Measurements from ENCODE around the gene CD83.

The CD83 gene

GRCh38 chr6:14118446-14118845, 874 bp downstream of the CD83 start:
- no peak for DNase-seq
- intact Hi-C loops (cut with DNase I) = no loop called here

GRCh38 chr6:14119784-14120183, 2.2 kb downstream of the CD83 start:
- no peak for DNase-seq
- intact Hi-C loops (cut with DNase I) = no loop called here

GRCh38 chr6:14120546-14120945, 3.0 kb downstream of the CD83 start:
- no peak for DNase-seq
- intact Hi-C loops (cut with DNase I) = no loop called here

- intact Hi-C loops (cut with DNase I) = no loop called here
- DNase-seq = peak in 5 of 42 donors; percentile 18 to 41 (median 24)
Observed at GRCh38 chr6:14121936-14122344, 4.4 kb downstream of the CD83 start.

- no peak for DNase-seq
- intact Hi-C loops (cut with DNase I) = no loop called here
Observed at GRCh38 chr6:14123386-14124111, 6.0 kb downstream of the CD83 start.

GRCh38 chr6:14125346-14125745, 7.8 kb downstream of the CD83 start:
- intact Hi-C loops (cut with DNase I) = no loop called here
- DNase-seq = no peak

DNA sequence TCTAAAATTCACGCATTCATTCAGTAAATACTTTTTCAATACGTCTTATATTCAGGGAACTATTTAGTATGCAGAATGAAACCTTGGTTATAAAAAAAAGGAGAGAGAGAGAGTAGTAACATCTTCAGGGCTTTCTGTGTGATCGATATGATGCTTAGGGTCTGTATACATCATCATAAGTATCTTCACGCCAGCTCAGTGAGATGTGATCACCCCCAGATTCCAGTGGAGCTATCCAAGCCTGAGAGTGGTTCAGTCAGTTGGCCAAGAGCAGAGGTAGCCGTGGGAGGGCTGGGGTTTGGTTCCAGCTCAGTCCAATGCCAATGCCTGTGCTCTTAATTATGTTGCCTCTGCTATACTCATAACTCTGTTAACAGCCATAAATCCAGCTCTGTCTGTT, 8.6 kb downstream of the CD83 start:
- DNase-seq = no peak
- intact Hi-C loops (cut with DNase I) = no loop called here

- intact Hi-C loops (cut with DNase I) = no loop called here
- no peak for DNase-seq
Observed at GRCh38 chr6:14127611-14128010, 10.0 kb downstream of the CD83 start.

GRCh38 chr6:14128012-14128411, 10.4 kb downstream of the CD83 start:
- intact Hi-C loops (cut with DNase I) = no loop called here
- DNase-seq = no peak

DNA sequence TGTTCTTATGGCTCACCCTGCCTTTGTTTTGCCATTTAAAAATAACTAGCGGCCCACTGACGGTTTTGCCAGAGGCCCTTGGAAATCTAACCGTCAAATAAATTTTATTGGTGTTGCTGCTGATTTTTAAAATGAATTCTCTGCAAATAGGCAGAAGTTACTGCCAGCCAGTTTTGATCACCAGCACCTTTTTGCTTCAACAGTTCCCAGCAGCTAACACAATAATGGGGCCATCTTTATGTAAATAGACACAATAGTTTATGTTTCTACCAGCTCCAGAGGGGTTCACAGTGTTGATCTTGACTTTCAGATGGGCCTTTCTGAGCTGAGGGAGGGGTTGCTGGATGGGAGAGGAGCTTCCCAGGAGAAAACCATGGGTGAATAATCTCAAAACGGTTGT, 11.2 kb downstream of the CD83 start:
- intact Hi-C loops (cut with DNase I) = no loop called here
- no peak for DNase-seq

DNA sequence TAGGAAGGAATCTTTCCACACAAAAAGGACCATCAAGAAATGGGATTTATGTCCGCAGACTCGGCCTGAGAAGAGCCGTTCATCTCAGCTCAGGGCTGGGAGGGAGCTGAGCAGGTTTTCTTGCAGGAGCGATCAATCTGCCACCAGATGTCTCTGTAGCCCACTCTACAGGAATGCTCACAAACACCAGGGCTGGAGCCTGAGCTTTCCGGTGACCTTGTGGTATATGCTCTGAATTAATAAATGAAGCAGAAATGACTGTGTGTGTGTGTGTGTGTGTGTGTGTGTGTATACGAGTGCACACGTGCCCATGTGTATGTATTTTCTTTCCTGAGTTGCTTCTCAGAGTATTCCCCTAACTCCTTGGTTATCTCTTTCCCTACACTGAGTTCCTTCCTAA, 12.0 kb downstream of the CD83 start:
- intact Hi-C loops (cut with DNase I) = no loop called here
- peak in 41 of 42 donors; percentile 38 to 89 (median 66) for DNase-seq

DNA sequence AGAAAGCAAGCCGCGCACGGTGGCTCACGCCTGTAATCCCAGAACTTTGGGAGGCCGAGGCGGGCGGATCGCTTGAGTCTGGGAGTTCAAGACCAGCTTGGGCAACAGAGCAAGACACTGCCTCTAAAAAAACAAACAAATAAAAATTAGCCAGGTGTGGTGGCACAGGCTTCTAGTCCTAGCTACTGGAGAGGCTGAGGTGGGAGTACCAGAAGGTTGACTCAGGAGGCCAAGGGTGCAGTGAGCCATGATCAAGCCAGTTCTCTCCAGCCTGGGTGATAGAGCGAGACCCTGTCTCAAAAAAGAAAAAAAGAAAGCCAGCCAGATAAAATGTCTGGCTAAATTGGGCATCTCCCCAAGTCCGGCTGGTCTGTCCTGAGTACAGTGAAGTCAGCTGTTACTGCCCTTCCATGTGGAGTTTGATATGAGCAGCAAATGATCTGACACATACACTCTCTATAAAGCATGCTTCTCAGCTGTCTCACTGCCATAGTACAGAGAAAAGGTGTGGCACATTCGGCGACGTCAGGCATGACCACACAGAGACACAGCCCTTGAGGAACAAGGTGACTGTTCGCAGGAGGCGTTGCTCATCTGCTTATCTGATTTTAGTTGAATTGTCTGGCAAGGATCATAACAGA, 13.0 kb downstream of the CD83 start:
- no peak for DNase-seq
- intact Hi-C loops (cut with DNase I) = no loop called here

GRCh38 chr6:14131579-14131978, 14.0 kb downstream of the CD83 start:
- intact Hi-C loops (cut with DNase I) = no loop called here
- peak in 1 of 42 donors; percentile 3 for DNase-seq

GRCh38 chr6:14132244-14132920, 14.8 kb downstream of the CD83 start:
- intact Hi-C loops (cut with DNase I) = no loop called here
- DNase-seq = peak in 1 of 42 donors; percentile 33

DNA sequence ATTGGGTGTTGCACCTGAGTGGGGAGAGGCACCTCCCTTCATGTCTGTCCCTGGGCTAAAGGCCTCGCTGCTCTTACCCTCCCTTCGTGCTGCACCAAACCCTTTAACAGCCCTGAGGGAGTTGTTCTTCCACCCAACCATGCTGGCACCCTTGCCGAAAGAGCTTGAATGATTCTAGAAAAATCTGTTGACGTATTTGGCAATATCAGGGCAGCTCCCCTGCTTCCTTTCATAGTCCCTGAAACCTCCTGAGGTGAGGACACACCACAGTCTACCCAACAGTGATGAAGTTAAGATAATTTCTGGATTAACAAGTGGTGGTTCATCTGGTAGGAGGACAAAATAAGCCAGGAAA, 15.3 kb downstream of the CD83 start:
- no peak for DNase-seq
- intact Hi-C loops (cut with DNase I) = no loop called here

DNA sequence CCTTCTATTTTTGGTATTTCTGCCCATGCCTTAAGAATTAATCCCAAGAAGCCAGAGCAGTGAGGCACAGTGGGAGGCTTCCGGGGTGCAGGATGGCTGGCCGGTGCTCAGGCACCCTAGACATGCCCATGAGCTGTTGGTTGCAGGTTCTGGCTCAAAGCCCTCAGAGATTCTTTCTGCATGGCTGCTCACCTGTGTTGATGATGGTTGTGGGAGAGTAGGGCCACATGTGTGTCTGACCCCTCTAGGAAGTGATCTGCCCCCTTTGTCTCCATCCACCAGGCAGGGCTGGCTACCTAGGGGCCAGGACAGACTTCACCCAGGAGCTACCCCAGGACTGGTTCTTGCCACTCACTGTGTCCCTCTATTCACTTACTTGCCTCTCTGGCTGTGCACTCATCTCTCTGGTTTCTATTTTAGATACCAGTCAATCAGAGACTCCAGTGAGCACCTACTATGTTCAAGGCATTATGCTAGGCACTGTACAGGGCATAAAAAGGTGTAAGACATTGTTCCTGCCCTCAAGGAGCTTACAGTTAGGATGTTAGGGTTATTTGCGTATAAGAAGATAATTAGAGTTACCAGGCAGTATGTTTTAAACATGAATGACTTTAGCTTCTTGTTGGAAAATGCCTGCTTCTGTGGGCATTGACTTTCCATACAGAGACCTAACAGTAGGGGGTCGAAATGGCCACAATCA, 16.8 kb downstream of the CD83 start:
- intact Hi-C loops (cut with DNase I) = no loop called here
- peak in 1 of 42 donors; percentile 4 for DNase-seq

DNA sequence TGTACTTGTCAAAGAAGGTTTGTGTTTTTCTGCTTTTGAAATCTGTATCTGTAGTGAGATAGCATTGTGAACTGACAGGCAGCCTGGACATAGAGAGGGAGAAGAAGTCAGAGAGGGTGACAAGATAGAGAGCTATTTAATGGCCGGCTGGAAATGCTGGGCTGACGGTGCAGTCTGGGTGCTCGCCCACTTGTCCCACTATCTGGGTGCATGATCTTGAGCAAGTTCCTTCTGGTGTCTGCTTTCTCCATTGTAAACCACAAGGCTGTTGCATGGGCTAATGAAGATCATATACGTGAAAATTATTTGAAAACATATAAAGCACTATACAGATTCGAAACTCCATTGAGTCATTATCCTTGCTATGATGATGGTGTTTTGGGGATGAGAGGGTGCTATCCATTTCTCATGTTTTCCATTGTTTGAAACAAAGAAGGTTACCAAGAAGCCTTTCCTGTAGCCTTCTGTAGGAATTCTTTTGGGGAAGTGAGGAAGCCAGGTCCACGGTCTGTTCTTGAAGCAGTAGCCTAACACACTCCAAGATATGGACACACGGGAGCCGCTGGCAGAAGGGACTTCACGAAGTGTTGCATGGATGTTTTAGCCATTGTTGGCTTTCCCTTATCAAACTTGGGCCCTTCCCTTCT, 18.4 kb downstream of the CD83 start:
- DNase-seq = peak in 1 of 42 donors; percentile 44
- intact Hi-C loops (cut with DNase I) = no loop called here

- intact Hi-C loops (cut with DNase I) = no loop called here
- peak in 1 of 42 donors; percentile 3 for DNase-seq
Observed at GRCh38 chr6:14138701-14139215, 21.2 kb downstream of the CD83 start.

GRCh38 chr6:14141351-14142062, 23.9 kb downstream of the CD83 start:
- no peak for DNase-seq
- intact Hi-C loops (cut with DNase I) = no loop called here

Data from head of caudate nucleus (tissue), 42 donors.